Measurements from ENCODE around the gene PHC2. TPM values are rescaled to one million over a fixed set of nuclear protein-coding genes. Genes with fewer than 3 reads are reported as not detected.

The PHC2 gene
- polyA plus RNA-seq, 1 donor from 2014 or later, result 171 TPM

DNA sequence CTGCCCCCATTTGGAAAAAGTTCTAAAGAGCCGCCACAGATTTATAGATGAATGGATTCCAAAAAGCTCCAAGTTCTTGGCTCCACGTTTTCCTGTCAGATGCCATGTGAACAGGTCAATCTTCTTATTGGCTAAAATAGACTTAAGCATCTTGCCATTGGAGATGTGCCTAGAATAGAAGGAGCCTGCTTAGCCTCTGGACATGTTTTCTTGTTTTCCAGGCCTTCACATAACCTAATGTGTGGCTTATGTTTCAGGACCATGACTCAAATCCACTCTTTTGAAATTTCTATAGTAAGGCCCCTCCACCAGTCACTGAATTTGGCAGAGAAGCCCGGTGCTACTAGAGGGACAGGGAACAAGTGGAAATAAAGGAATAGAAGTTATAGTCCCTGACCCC is 31.5 kb downstream of the PHC2 start:
- Histone ChIP-seq H3K9ac (ENCODE audit: low read length) (no peak overlapping the region), H3K4me2 (ENCODE audit: low read length) (no peak overlapping the region), H3F3A (ENCODE audit: insufficient read depth, low read length, poor library complexity, severe bottlenecking) (peaks cover 9% of the 10 kb centered on the region), H2AFZ (ENCODE audit: low read depth, low read length) (no peak overlapping the region), H3K9me3 (ENCODE audit: low read length) (no peaks in the 10 kb centered on the region), H3K4me3 (ENCODE audit: low read length) (no peak overlapping the region), H3K27ac (ENCODE audit: low read length) (no peak overlapping the region), H3K36me3 (ENCODE audit: insufficient read depth, low read length) (no peaks in the 10 kb centered on the region), H4K20me1 (ENCODE audit: insufficient read depth) (no peaks in the 10 kb centered on the region), H3K79me2 (replicated peaks; ENCODE audit: insufficient read depth, low read length) (peaks cover 8% of the 10 kb centered on the region), H3K9me2 (ENCODE audit: insufficient read depth, low read length) (no peaks in the 10 kb centered on the region), H3K27me3 (ENCODE audit: insufficient read depth, low read depth, low read length) (no peaks in the 10 kb centered on the region)
- TF ChIP-seq MXI1 (conservative IDR thresholded peaks at IDR 0.05; ENCODE audit: poor library complexity, severe bottlenecking) (no peak), SMC3 (conservative IDR thresholded peaks at IDR 0.05; ENCODE audit: poor library complexity) (no peak), EP300 (conservative IDR thresholded peaks at IDR 0.05; ENCODE audit: poor library complexity, severe bottlenecking) (no peak), REST (IDR thresholded peaks at IDR 0.05; ENCODE audit: borderline replicate concordance) (no peak), RAD21 (conservative IDR thresholded peaks at IDR 0.05) (no peak), POLR2AphosphoS5 (IDR thresholded peaks at IDR 0.05) (no peak), TAF1 (IDR thresholded peaks at IDR 0.05; ENCODE audit: low read depth) (no peak), EZH2 (IDR thresholded peaks at IDR 0.05; ENCODE audit: borderline replicate concordance, insufficient read depth, low read length, poor library complexity, severe bottlenecking) (no peak), CTCF (IDR thresholded peaks at IDR 0.05; ENCODE audit: poor library complexity, severe bottlenecking) (no peak)

DNA sequence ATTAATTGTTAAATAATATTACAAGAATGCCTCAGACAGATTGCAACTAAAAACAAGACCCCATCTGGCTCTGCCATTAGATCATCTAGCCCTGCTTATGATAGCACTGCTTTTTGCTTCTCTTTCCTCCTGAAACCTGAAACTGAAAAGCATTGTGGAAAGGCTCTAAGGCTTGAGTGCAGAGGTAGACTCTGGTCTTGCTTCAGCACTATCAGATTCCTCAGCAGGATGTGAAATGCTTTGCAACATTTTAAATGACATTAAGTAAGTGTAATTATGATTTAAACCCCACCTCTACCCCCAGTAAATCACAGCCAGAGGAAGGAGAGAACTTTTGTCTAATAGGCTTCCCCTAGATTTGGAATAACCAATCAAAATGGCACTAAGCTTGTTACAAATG is 32.9 kb downstream of the PHC2 start:
- Histone ChIP-seq H3K4me2 (ENCODE audit: low read length) (no peak overlapping the region), H3K36me3 (ENCODE audit: insufficient read depth, low read length) (no peaks in the 10 kb centered on the region), H3K27me3 (ENCODE audit: insufficient read depth, low read depth, low read length) (no peaks in the 10 kb centered on the region), H3K27ac (ENCODE audit: low read length) (no peak overlapping the region), H3K79me2 (replicated peaks; ENCODE audit: insufficient read depth, low read length) (peaks cover 8% of the 10 kb centered on the region), H3K9me2 (ENCODE audit: insufficient read depth, low read length) (no peaks in the 10 kb centered on the region), H3K9ac (ENCODE audit: low read length) (no peak overlapping the region), H3F3A (ENCODE audit: insufficient read depth, low read length, poor library complexity, severe bottlenecking) (peaks cover 11% of the 10 kb centered on the region), H2AFZ (ENCODE audit: low read depth, low read length) (no peak overlapping the region), H3K9me3 (ENCODE audit: low read length) (no peaks in the 10 kb centered on the region), H3K4me3 (ENCODE audit: low read length) (no peak overlapping the region), H4K20me1 (ENCODE audit: insufficient read depth) (no peaks in the 10 kb centered on the region)
- TF ChIP-seq EZH2 (IDR thresholded peaks at IDR 0.05; ENCODE audit: borderline replicate concordance, insufficient read depth, low read length, poor library complexity, severe bottlenecking), result no peak
- TF ChIP-seq TAF1 (IDR thresholded peaks at IDR 0.05; ENCODE audit: low read depth), result no peak
- no peak for TF ChIP-seq EP300 (conservative IDR thresholded peaks at IDR 0.05; ENCODE audit: poor library complexity, severe bottlenecking)
- TF ChIP-seq MXI1 (conservative IDR thresholded peaks at IDR 0.05; ENCODE audit: poor library complexity, severe bottlenecking), result no peak
- TF ChIP-seq POLR2AphosphoS5 (IDR thresholded peaks at IDR 0.05), result no peak
- no peak for TF ChIP-seq RAD21 (conservative IDR thresholded peaks at IDR 0.05)
- TF ChIP-seq REST (IDR thresholded peaks at IDR 0.05; ENCODE audit: borderline replicate concordance), result no peak
- no peak for TF ChIP-seq SMC3 (conservative IDR thresholded peaks at IDR 0.05; ENCODE audit: poor library complexity)
- TF ChIP-seq CTCF (IDR thresholded peaks at IDR 0.05; ENCODE audit: poor library complexity, severe bottlenecking), result no peak

All from neural cell (in vitro differentiated cells).